ENCODE measurements around the gene ITGB5.
"Not testable (repeated sequence)": the region's sequence is repeated elsewhere in the genome, so short reads cannot be mapped to it uniquely, and the experiment has no call there.

ITGB5 gene

GRCh38 chr3:124827476-124828206 is 59.5 kb downstream of the ITGB5 start:
- H3K27ac Mint-ChIP-seq; H3K4me1 Mint-ChIP-seq (ENCODE audit: low read depth); H3K36me3 Mint-ChIP-seq (ENCODE audit: low read depth); H3K4me3 Mint-ChIP-seq; H3K9me3 Mint-ChIP-seq: not testable (repeated sequence)
- H3K27me3 Mint-ChIP-seq (ENCODE audit: low read depth), result peaks cover 27% of the 10 kb centered on the region

DNA sequence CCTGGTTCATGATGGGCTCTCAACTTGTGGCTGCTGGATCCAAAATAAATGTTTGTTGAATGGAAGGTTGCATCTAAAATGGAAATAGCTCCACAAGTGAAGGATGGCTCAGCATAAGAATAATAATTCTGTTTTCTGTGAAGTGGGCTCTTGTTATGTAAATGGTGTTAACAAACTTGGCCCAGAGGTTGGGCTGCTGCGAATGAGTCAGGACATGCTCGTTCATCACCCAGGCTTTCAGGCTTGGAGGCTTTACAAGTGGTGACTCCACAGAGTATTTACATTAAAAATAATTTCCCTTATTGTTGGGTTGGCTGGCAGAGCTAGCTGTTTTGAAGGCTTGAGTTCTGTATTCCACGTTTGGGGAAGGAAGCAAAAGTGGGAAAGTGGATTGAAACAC is 60.5 kb downstream of the ITGB5 start:
- peaks cover 30% of the 10 kb centered on the region for H3K27me3 Mint-ChIP-seq (ENCODE audit: low read depth)
- H3K4me1 Mint-ChIP-seq (ENCODE audit: low read depth), result no peaks in the 10 kb centered on the region
- H3K9me3 Mint-ChIP-seq, result no peaks in the 10 kb centered on the region

GRCh38 chr3:124824286-124824915 is 62.8 kb downstream of the ITGB5 start:
- Mint-ChIP-seq H3K36me3 (ENCODE audit: low read depth) (no peaks in the 10 kb centered on the region), H3K4me1 (ENCODE audit: low read depth) (no peaks in the 10 kb centered on the region), H3K27ac (no peak overlapping the region), H3K4me3 (no peak overlapping the region), H3K27me3 (ENCODE audit: low read depth) (peaks cover 20% of the 10 kb centered on the region), H3K9me3 (no peaks in the 10 kb centered on the region)

More for the DNA sequence above, 60.5 kb downstream of the ITGB5 start:
- Mint-ChIP-seq H3K36me3 (ENCODE audit: low read depth) (no peaks in the 10 kb centered on the region), H3K4me3 (no peak overlapping the region), H3K27ac (no peak overlapping the region)

- Mint-ChIP-seq H3K27me3 (ENCODE audit: low read depth) (peaks cover 24% of the 10 kb centered on the region), H3K4me3 (no peak overlapping the region), H3K9me3 (no peaks in the 10 kb centered on the region), H3K36me3 (ENCODE audit: low read depth) (no peaks in the 10 kb centered on the region), H3K27ac (no peak overlapping the region), H3K4me1 (ENCODE audit: low read depth) (no peaks in the 10 kb centered on the region)
Measured at GRCh38 chr3:124823648-124824047, 63.5 kb downstream of the ITGB5 start.

GRCh38 chr3:124823206-124823605 is 64.0 kb downstream of the ITGB5 start:
- H3K4me3 Mint-ChIP-seq, result no peak overlapping the region
- H3K36me3 Mint-ChIP-seq (ENCODE audit: low read depth), result no peaks in the 10 kb centered on the region
- no peaks in the 10 kb centered on the region for H3K9me3 Mint-ChIP-seq
- H3K27me3 Mint-ChIP-seq (ENCODE audit: low read depth), result peaks cover 26% of the 10 kb centered on the region
- no peaks in the 10 kb centered on the region for H3K4me1 Mint-ChIP-seq (ENCODE audit: low read depth)
- no peak overlapping the region for H3K27ac Mint-ChIP-seq

GRCh38 chr3:124821356-124821755 is 65.8 kb downstream of the ITGB5 start:
- H3K4me3 Mint-ChIP-seq, result no peak overlapping the region
- H3K27ac Mint-ChIP-seq, result no peak overlapping the region
- H3K4me1 Mint-ChIP-seq (ENCODE audit: low read depth), result no peaks in the 10 kb centered on the region
- H3K27me3 Mint-ChIP-seq (ENCODE audit: low read depth), result peaks cover 26% of the 10 kb centered on the region
- H3K36me3 Mint-ChIP-seq (ENCODE audit: low read depth), result no peaks in the 10 kb centered on the region
- H3K9me3 Mint-ChIP-seq, result no peaks in the 10 kb centered on the region

DNA sequence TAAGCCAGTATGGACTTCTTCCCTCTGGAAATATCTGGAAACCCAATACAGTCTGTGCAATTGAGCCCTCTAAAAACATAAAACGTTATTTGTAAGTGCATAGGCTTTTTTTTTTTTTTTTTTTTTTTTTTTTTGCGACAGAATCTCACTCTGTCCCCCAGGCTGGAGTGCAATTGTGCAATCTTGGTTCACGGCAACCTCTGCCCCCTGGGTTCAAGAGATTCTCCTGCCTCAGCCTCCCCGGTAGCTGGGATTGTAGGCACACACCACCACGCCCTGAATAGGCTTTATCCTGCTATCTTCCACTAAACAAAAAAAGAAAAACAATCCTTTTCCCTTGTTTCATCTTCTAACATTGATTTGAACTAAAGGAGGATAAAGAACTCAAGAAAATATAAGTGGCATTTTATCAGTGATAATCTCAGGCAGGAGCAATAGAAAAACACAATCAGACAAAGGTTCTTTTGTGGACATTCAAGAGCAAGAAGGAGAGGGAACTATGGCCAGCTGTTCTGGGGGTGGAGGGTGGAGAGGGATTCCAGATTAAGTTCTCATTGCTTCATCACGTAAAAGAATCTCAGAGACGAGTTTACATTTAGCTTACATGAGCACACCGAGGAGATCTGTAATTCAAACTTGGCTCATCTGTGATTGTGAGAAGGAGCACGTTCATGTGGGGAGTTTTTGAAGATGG is 68.6 kb downstream of the ITGB5 start:
- no peak overlapping the region for H3K4me3 Mint-ChIP-seq
- peaks cover 15% of the 10 kb centered on the region for H3K27me3 Mint-ChIP-seq (ENCODE audit: low read depth)
- no peaks in the 10 kb centered on the region for H3K4me1 Mint-ChIP-seq (ENCODE audit: low read depth)

GRCh38 chr3:124817079-124817478 is 70.1 kb downstream of the ITGB5 start:
- Mint-ChIP-seq H3K27ac (no peak overlapping the region), H3K9me3 (no peaks in the 10 kb centered on the region), H3K4me3 (no peak overlapping the region), H3K36me3 (ENCODE audit: low read depth) (no peaks in the 10 kb centered on the region), H3K4me1 (ENCODE audit: low read depth) (no peaks in the 10 kb centered on the region), H3K27me3 (ENCODE audit: low read depth) (peaks cover 13% of the 10 kb centered on the region)

More for the DNA sequence above, 68.6 kb downstream of the ITGB5 start:
- Mint-ChIP-seq H3K9me3 (no peaks in the 10 kb centered on the region), H3K36me3 (ENCODE audit: low read depth) (no peaks in the 10 kb centered on the region), H3K27ac (no peak overlapping the region)

DNA sequence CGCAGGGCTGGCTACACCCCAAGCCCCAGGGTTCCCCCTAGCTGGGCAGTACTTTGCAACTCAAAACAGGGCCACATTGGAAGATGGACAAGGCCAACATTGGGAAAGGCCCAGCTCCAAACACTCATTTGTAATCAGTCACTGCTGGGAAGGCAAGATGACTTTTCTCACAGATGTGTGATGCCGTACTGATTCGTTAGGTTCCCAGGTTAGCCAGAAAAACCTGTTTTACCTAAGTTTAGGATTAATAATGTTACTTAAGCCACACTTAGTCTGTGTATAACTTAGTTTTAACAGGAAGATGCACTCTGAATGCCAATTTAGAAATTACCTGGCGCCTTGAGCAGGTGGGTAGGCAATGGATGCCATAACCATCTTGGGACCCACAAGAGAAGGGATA is 71.0 kb downstream of the ITGB5 start:
- Mint-ChIP-seq H3K4me3 (no peak overlapping the region), H3K4me1 (ENCODE audit: low read depth) (no peaks in the 10 kb centered on the region), H3K36me3 (ENCODE audit: low read depth) (no peaks in the 10 kb centered on the region), H3K27ac (no peak overlapping the region), H3K27me3 (ENCODE audit: low read depth) (peaks cover 10% of the 10 kb centered on the region), H3K9me3 (no peaks in the 10 kb centered on the region)

GRCh38 chr3:124815781-124816180 is 71.4 kb downstream of the ITGB5 start:
- H3K36me3 Mint-ChIP-seq (ENCODE audit: low read depth), result no peaks in the 10 kb centered on the region
- H3K27me3 Mint-ChIP-seq (ENCODE audit: low read depth), result peaks cover 13% of the 10 kb centered on the region

GRCh38 chr3:124814620-124815421 is 72.3 kb downstream of the ITGB5 start:
- H3K27ac Mint-ChIP-seq, result no peak overlapping the region
- H3K9me3 Mint-ChIP-seq, result no peaks in the 10 kb centered on the region
- H3K4me1 Mint-ChIP-seq (ENCODE audit: low read depth), result no peaks in the 10 kb centered on the region
- no peaks in the 10 kb centered on the region for H3K36me3 Mint-ChIP-seq (ENCODE audit: low read depth)
- peaks cover 14% of the 10 kb centered on the region for H3K27me3 Mint-ChIP-seq (ENCODE audit: low read depth)
- no peak overlapping the region for H3K4me3 Mint-ChIP-seq

More at GRCh38 chr3:124815781-124816180, 71.4 kb downstream of the ITGB5 start:
- Mint-ChIP-seq H3K4me1 (ENCODE audit: low read depth) (no peaks in the 10 kb centered on the region), H3K27ac (no peak overlapping the region), H3K9me3 (no peaks in the 10 kb centered on the region), H3K4me3 (no peak overlapping the region)

- H3K4me3 Mint-ChIP-seq, result no peak overlapping the region
- H3K9me3 Mint-ChIP-seq, result no peaks in the 10 kb centered on the region
- no peaks in the 10 kb centered on the region for H3K36me3 Mint-ChIP-seq (ENCODE audit: low read depth)
- H3K27ac Mint-ChIP-seq, result no peak overlapping the region
- no peaks in the 10 kb centered on the region for H3K4me1 Mint-ChIP-seq (ENCODE audit: low read depth)
- H3K27me3 Mint-ChIP-seq (ENCODE audit: low read depth), result peaks cover 13% of the 10 kb centered on the region
Measured at GRCh38 chr3:124813541-124813940, 73.6 kb downstream of the ITGB5 start.

- H3K4me1 Mint-ChIP-seq (ENCODE audit: low read depth), result no peaks in the 10 kb centered on the region
- no peak overlapping the region for H3K4me3 Mint-ChIP-seq
- H3K27ac Mint-ChIP-seq, result no peak overlapping the region
- H3K27me3 Mint-ChIP-seq (ENCODE audit: low read depth), result peaks cover 16% of the 10 kb centered on the region
- H3K36me3 Mint-ChIP-seq (ENCODE audit: low read depth), result no peaks in the 10 kb centered on the region
- H3K9me3 Mint-ChIP-seq, result no peaks in the 10 kb centered on the region
Measured at GRCh38 chr3:124812291-124813265, 74.6 kb downstream of the ITGB5 start.

Data from T-helper 1 cell treated with Interleukin-12 subunit alpha and Interleukin-12 subunit beta and Interleukin-4 antibody, amounts not matched to agents 30 μg/mL and 1 μg/mL, for 36 hours (primary cell).